ENCODE measurements around the gene DDX23.
"Not testable (repeated sequence)": the region's sequence is repeated elsewhere in the genome, so short reads cannot be mapped to it uniquely, and the experiment has no call there.

DDX23 gene

GRCh38 chr12:48875944-48876515 lies 24.1 kb upstream of the DDX23 start:
- TF ChIP-seq CTCF (IDR thresholded peaks at IDR 0.05; ENCODE audit: insufficient read depth, low read depth, low read length, missing control alignments): no peak
- no peak overlapping the region for H3K4me3 ChIP-seq (ENCODE audit: low read length)
- no peak for DNase-seq (ENCODE audit: low read depth)

- not testable (repeated sequence) for DNase-seq (ENCODE audit: low read depth); H3K4me3 ChIP-seq (ENCODE audit: low read length)
These were observed 21.6 kb upstream of the DDX23 start for GRCh38 chr12:48873534-48873933.

GRCh38 chr12:48873096-48873495 lies 21.1 kb upstream of the DDX23 start:
- H3K4me3 ChIP-seq (ENCODE audit: low read length): no peak overlapping the region
- no peak for DNase-seq (ENCODE audit: low read depth)
- no peak for TF ChIP-seq CTCF (IDR thresholded peaks at IDR 0.05; ENCODE audit: insufficient read depth, low read depth, low read length, missing control alignments)

- TF ChIP-seq CTCF (IDR thresholded peaks at IDR 0.05; ENCODE audit: insufficient read depth, low read depth, low read length, missing control alignments): no peak
- no peak for DNase-seq (ENCODE audit: low read depth)
- no peak overlapping the region for H3K4me3 ChIP-seq (ENCODE audit: low read length)
These were observed 17.2 kb upstream of the DDX23 start for GRCh38 chr12:48869191-48869590.

- TF ChIP-seq CTCF (IDR thresholded peaks at IDR 0.05; ENCODE audit: insufficient read depth, low read depth, low read length, missing control alignments): no peak
- no peak for DNase-seq (ENCODE audit: low read depth)
- H3K4me3 ChIP-seq (ENCODE audit: low read length): no peak overlapping the region
These were observed 16.5 kb upstream of the DDX23 start for GRCh38 chr12:48868451-48868850.

- no peak for TF ChIP-seq CTCF (IDR thresholded peaks at IDR 0.05; ENCODE audit: insufficient read depth, low read depth, low read length, missing control alignments)
- DNase-seq (ENCODE audit: low read depth): no peak
- H3K4me3 ChIP-seq (ENCODE audit: low read length): peak overlapping the region; percentile 58
These were observed 14.2 kb upstream of the DDX23 start for GRCh38 chr12:48866052-48866711.

GRCh38 chr12:48865281-48866051 lies 13.5 kb upstream of the DDX23 start, which contains the start of gene RND1:
TSS of gene RND1 (minus strand) at chr12:48865870. CDS start at chr12:48865767, 103 bp downstream.
- TF ChIP-seq CTCF (IDR thresholded peaks at IDR 0.05; ENCODE audit: insufficient read depth, low read depth, low read length, missing control alignments): no peak
- peak within 1 kb of the TSS; percentile 58 for H3K4me3 ChIP-seq (ENCODE audit: low read length)
- peak; percentile 96 for DNase-seq (ENCODE audit: low read depth)

Measured in epithelial cell of esophagus (primary cell).